Omental fat pad (tissue), 4 donors: ENCODE measurements around the gene TTC33. TPM values are rescaled to one million over a fixed set of nuclear protein-coding genes. Genes with fewer than 3 reads are reported as not detected.

Experiments used
- ATAC-seq: fragments of 150-250 bp; one replicate; pipeline ENCODE4 v1.9.1; 2016; ENCODE audit warnings: mild to moderate bottlenecking, moderate library complexity; ENCODE audit not compliant: low FRiP score
- DNase-seq: peaks from one replicate; pipeline ENCODE4 v3.0.0-alpha.2; 2019; ENCODE audit warnings: low spot score
- total RNA-seq, 4 donors: library from RNA; depleted of rRNA; stranded (reverse); fragments of >200 nt; gene quantifications; one replicate each; pipeline ENCODE4 v1.1.0, GENCODE V29; 2016
- TF ChIP-seq, protein P1 (sequence below), 3 donors: fragments of 450-650 bp; IDR thresholded peaks; one replicate each; pipeline ENCODE4 v1.5.1; 2016 to 2017; ENCODE audit warnings: antibody characterized with exemption in 3 of 3, mild to moderate bottlenecking in 3 of 3, moderate library complexity in 2 of 3

Gene TTC33
- total RNA-seq, 4 donors from 2014 or later: 8.3 to 15.4 (median 9.3) TPM

DNA sequence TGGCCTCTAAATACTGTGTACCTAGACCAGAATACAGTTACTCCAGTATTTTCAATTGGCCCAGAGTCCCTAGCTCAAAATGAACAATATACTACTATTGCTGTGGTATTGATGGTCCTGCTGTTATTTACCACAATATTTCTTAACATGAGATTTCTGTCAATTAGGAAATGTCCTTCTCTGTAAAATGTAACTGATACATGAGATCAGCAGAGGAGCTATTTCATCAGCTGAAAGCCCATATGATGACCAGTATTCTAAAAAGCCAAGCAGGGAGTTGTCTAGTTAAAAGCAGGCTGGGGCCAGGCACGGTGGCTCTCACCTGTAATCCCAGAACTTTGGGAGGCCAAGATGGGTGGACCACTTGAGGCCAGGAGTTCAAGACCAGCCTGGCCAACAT is 263.7 kb downstream of the TTC33 start:
- TF ChIP-seq, protein P1, sequence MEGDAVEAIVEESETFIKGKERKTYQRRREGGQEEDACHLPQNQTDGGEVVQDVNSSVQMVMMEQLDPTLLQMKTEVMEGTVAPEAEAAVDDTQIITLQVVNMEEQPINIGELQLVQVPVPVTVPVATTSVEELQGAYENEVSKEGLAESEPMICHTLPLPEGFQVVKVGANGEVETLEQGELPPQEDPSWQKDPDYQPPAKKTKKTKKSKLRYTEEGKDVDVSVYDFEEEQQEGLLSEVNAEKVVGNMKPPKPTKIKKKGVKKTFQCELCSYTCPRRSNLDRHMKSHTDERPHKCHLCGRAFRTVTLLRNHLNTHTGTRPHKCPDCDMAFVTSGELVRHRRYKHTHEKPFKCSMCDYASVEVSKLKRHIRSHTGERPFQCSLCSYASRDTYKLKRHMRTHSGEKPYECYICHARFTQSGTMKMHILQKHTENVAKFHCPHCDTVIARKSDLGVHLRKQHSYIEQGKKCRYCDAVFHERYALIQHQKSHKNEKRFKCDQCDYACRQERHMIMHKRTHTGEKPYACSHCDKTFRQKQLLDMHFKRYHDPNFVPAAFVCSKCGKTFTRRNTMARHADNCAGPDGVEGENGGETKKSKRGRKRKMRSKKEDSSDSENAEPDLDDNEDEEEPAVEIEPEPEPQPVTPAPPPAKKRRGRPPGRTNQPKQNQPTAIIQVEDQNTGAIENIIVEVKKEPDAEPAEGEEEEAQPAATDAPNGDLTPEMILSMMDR (IDR thresholded peaks at IDR 0.05): no peak
- ATAC-seq (no peak), DNase-seq (no peak)

DNA sequence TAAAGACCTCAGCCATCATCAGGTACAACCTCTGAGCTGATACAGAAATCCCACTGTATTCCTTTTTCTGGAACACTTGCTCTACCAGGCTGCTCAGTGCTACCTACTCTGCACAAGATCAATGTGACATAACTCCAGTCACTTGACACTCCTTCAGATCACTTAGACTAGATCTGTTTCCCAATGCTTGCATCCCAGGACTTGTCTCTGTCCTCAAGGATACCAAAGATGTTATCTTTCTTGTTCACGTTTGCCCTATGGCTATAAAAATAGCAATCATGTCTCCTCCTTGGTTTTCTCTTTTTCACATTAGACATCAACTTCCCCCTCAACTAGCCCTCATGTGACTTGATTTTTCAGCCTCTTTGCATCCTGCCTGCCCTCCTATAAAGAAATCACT is 264.1 kb downstream of the TTC33 start:
- TF ChIP-seq, protein P1 (IDR thresholded peaks at IDR 0.05): no peak
- DNase-seq: no peak
- no peak for ATAC-seq

DNA sequence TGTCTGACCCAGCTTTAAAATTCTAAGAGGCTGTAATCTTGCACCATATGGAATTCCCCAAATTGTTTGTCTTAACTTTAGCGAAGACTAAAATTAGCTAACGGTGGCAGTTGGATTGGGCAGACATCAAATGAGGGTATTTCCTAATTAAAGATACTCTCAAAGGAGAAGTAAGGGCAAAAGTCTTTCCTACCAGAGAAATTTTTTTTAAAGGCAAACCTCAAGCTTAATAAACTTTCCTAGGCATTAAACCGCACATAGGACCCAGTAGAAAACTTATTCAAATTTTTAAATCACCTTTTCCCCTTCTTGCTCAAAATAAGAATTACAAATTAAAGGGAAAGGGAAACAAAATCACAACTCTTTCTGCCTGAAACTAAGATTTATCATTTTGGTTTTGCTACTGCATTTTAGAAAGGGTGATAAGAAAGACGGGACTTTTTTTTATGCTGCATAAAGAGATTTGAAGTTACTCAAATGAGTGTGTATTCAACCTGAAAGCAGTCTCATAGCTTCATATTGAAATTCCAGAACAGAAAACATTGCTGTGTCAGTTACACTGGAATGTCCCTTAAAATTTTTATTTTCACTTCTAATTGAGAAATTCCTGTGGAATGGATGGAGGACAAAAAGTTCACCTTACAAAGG is 265.2 kb downstream of the TTC33 start:
- DNase-seq: no peak
- TF ChIP-seq, protein P1 (IDR thresholded peaks at IDR 0.05): no peak
- ATAC-seq: no peak

DNA sequence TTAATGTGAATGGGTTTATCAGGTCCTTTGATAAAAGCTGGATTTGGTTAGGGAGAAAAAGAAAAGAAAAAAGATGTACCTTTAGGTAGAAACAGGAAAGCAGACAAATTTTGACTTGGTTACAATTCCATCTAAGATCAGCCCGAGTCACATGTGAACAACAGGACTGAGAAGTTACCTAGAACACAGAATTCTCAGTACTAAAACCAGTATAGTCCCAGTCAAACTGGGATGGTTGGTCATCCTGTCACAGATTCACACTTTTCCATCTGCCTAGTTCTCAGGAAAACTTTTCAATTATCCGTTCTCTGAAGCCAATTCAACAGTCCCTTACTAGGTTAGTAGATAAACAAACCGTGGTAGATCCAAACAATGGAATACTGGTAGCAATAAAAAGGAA is 266.3 kb downstream of the TTC33 start:
- TF ChIP-seq, protein P1 (IDR thresholded peaks at IDR 0.05): no peak
- ATAC-seq: no peak
- DNase-seq: no peak

DNA sequence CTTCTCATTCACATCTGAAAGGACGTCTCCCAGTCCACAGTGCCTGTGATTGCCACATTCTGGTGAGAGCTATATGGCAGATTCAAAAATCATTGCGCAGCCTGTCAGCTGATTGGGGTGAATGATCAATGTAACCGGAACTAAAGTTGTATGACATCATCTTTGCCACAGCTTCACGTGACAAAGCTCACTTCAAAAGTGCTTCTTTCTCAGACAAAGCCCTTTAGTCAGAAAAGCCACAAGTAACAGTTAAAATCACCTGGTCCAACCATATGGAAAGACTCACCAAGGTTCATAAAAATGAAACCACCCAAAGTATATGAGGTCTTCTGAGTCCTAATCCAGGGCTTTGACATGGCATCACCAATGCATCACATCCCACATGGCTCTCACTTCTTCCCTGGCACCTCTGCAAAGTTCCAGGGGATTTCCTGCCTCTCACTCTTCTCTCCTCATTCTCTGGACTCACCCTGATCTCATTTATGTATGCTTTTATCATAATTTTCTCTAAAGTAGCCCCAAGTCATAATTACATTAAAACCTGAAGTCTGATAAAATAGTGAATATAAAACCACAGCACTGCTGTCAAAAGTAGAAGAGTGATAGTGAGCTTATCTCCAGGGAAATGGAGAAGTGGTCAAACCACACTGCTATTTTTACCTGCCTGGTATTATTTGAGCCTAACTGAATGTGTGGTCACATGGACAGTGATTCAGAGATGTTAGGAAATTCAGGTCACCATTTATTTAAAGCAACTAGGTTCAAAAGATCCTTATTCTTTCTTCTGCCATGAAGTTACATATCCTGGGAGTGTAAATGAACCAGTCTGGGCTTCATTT is 269.1 kb downstream of the TTC33 start:
- no peak for DNase-seq
- TF ChIP-seq, protein P1 (IDR thresholded peaks at IDR 0.05): no peak
- no peak for ATAC-seq

DNA sequence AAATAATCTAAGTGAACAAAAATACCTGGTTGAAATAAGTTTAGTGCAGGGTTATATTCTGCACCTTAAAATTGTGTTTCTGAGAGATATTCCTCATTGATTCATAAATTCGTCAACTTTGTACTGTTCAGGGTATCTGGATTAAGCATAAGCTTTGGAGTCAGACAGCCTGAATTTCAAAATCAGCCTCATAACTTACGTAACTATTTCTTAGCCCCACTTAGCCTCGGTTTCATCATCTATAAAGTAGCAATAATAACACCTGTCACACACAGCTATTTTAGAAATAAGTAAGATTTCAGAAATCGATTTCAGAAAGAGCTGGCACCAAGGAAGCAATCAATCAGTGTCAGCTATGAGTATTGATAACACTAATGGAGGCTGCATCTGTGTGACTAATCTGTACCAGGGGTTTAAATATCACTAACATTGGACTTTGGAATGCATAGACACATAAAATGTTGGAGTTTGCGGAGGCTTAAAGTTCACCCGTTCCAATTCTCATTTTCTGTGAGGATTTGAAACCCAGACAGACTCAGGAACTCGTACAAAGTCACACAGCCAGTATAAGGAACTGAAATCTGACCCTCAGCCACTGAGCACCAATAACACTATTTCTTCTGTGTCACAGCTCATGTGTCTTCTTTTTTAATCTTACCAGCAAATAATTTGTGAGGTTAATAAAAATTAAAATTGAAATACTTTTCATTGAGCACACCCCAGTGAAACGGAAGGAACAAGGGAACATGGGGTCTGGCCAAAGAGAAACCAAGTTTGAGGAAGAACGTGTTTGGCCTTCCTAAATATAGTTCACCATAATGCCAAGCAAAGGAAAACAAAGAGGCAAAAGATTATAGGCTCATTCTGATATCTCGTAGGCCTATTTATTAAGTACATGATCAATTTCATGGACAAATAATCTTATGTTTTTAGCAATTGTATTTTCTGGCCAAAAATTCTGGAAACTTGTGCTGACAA is 270.5 kb downstream of the TTC33 start:
- DNase-seq: no peak
- TF ChIP-seq, protein P1 (IDR thresholded peaks at IDR 0.05): no peak
- ATAC-seq: no peak
